Measurements from ENCODE around the gene WAPL.

DNA sequence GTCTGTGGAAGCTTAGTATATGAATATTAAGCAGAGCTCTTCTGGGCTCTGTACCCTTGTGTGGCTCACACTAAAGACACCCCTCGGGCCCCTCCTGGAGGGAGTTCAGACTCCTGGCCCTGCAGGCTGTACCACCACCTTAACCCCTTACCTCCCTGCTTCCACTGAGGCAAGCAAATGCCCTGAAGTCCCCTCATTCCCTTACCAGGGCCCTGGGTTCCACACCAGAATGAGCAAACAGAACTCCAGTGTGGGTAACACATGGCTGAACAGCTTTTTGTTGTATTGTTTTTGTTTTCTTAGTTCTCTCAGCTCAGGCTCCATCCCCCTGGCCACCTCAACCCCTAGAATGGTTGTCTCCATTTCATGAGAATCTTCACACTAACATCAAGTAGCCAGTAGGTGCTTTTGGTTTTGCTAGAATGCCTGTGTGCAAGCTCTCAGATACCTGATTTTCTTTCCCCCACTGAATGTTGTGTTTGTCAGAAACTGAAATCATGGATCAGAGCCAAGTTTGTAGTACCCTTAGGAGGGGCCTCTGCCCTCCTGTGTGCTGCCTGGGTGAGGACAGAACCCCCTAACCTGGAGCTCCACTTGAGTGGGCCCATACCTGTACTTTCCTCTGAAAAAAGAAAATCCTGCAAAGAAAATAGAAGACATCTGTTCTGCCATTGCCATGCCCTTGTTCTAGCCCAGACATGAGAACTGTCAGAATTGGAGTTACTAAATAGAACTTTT lies 2.8 kb upstream of the WAPL start:
- TF ChIP-seq EZH2phosphoT487 (IDR thresholded peaks at IDR 0.05; ENCODE audit: borderline replicate concordance, low read length) = no peak
- TF ChIP-seq, protein P1, sequence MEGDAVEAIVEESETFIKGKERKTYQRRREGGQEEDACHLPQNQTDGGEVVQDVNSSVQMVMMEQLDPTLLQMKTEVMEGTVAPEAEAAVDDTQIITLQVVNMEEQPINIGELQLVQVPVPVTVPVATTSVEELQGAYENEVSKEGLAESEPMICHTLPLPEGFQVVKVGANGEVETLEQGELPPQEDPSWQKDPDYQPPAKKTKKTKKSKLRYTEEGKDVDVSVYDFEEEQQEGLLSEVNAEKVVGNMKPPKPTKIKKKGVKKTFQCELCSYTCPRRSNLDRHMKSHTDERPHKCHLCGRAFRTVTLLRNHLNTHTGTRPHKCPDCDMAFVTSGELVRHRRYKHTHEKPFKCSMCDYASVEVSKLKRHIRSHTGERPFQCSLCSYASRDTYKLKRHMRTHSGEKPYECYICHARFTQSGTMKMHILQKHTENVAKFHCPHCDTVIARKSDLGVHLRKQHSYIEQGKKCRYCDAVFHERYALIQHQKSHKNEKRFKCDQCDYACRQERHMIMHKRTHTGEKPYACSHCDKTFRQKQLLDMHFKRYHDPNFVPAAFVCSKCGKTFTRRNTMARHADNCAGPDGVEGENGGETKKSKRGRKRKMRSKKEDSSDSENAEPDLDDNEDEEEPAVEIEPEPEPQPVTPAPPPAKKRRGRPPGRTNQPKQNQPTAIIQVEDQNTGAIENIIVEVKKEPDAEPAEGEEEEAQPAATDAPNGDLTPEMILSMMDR (IDR thresholded peaks at IDR 0.05; ENCODE audit: low read depth, low read length, poor library complexity, severe bottlenecking) = no peak

Measured in DOHH2 (cell line).